IMR-90 (cell line): ENCODE data around the gene UBA1.

Source experiments
- CTCF ChIP-seq: conservative IDR thresholded peaks from 2 replicates; pipeline ENCODE4 v1.5.1; 2012; ENCODE audit warnings: mild to moderate bottlenecking, low read depth, low read length, improper control_type of control experiment
- MAZ ChIP-seq: IDR thresholded peaks from 2 replicates; pipeline ENCODE4 v1.6.1; 2012; ENCODE audit warnings: low read depth, mild to moderate bottlenecking, low read length, improper control_type of control experiment, moderate library complexity, borderline replicate concordance
- NFE2L2 ChIP-seq: fragments of 150-350 bp; IDR thresholded peaks from 2 replicates; pipeline ENCODE4 v1.6.1; 2016; ENCODE audit warnings: low read depth, mild to moderate bottlenecking, low read length
- POLR2A ChIP-seq: IDR thresholded peaks from 2 replicates; pipeline ENCODE4 v1.6.1; 2012; ENCODE audit warnings: mild to moderate bottlenecking, low read depth, low read length
- RAD21 ChIP-seq: IDR thresholded peaks from 2 replicates; pipeline ENCODE4 v1.6.1; 2012; ENCODE audit warnings: low read length, improper control_type of control experiment
- USF2 ChIP-seq: fragments of 150-350 bp; IDR thresholded peaks from 2 replicates; pipeline ENCODE4 v1.6.1; 2017; ENCODE audit warnings: mild to moderate bottlenecking, antibody characterized with exemption, low read length, low read depth

- TF ChIP-seq NFE2L2 = no peak
- no peak for TF ChIP-seq CTCF
- TF ChIP-seq USF2 = no peak
- no peak for TF ChIP-seq POLR2A
- no peak for TF ChIP-seq MAZ
- no peak for TF ChIP-seq RAD21
Measured at GRCh38 chrX:47245156-47245555, 51.5 kb downstream of the UBA1 start.
